ENCODE data around the gene PHF19.

PHF19 gene

DNA sequence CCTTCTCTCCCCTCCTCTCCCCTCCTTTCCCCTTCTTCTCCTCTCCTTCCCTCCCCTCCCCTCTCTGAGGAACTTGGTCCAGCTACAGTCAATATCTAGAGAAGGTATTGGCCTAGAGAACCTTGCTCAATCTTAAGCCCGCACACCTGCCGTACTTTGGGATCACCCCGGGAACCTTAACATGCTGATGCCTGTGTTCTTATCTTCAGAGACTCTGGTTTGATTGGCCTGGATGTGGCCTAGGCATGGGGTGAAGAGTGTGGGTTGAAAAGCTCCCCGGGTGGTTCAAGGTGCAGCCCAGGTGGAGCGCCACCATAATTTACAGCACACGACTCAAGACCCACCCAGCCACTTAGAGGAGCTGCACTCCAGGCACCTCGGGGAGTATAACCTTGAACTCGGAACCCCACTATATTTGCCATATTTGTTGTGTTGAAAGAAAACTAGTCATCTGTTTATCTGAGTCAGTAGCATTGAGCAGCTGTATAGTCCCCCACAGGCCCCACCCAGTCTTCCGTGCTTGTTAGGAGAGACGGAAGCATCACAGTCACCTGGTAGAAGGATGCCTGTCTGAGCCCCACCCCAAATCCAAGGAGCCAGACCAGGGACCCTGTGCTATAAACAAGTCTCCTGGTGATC, 14.4 kb upstream of the PHF19 start:
- no peak for DNase-seq

DNA sequence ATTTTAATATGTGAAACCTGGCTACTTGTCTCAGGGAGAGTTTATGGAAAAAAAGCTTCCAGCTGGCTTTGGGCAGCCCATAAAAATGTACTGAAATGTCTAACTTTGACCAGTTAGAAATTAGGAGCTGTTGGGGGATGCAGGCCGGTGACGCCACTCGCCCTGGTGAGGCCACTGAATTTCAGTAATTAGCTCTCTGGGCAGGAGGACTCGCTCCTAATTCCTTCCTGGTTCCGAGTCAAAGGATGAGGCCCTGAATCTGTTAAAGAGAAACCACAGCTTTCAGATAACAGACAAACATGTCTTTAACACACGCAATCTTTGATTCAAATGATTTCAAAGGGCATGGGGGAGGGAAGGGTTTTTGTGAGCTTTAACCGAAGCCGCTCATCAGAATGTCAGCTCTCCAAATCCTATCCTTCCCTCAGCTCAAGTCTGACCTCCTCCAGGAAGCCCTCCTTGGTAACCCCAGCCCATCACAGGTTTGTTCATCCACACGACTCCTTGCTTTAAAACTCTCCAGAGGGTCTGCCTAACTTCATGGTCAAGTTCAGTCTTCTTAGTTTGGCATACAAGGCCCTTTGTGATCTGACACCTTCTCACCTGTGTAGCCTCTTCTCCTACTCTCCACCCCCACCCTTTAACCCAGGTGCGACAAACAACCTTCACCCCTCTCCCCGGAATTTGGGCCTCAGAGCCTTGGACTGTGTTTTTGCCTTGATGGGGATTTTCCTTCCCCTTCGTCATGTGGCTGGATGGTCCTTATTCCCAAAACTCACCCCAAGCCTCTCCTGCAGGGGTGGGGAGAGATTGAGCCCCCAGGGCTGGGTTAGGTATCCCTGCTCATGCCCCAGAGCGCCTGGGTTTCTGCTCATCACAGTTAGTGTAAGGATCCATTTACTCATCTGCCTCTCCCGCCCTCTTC, 13.6 kb upstream of the PHF19 start:
- no peak for DNase-seq

DNA sequence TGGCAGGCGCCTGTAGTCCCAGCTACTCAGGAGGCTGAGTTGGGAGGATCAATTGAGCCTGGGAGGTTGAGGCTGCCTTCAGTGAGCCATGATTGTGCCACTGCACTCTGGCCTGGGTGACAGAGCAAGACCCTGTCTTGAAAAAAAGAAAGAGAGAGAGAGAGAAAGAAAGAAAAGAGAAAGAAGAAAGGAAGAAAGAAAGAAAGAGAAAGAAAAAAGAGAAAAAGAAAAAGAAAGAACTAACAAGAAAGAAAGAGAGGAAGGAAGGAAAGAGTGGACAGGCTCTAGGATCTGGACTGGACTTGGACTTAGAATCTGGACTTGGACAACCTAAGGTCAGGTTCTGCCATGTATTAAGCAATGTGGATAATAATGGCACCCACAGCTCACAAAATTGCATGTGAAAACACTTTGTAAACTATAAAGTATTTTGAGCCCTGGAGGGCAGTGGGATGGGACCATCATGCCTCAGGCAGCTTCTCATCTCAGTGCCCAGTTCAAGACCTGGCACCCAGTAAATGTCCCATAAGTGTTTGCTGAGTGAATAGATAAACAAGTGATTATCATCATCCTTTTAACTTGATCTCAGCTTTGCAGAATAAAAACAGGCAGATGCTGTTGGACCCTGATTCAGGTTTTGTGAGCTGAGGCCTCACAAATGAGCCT, 12.8 kb upstream of the PHF19 start:
- DNase-seq = no peak

DNA sequence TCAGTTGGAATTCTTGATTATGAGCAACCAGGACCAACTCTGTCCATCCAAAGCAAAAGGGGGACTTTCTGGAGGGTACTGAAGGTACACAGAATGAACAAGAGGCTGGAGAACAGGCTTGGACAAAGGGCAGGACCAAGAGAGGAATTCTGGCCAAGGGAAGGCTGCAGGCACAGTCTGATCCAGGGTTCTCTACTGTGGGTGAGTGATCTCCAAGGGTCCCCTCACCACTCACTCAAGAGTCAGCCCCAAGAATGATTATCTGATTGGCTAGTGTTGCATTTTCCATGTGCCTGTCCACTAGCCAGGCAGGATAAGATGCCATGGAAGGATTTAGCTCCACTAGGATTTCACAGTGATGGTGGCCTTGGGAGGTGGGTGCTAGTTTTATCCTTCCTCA, 11.6 kb upstream of the PHF19 start:
- DNase-seq = no peak

DNA sequence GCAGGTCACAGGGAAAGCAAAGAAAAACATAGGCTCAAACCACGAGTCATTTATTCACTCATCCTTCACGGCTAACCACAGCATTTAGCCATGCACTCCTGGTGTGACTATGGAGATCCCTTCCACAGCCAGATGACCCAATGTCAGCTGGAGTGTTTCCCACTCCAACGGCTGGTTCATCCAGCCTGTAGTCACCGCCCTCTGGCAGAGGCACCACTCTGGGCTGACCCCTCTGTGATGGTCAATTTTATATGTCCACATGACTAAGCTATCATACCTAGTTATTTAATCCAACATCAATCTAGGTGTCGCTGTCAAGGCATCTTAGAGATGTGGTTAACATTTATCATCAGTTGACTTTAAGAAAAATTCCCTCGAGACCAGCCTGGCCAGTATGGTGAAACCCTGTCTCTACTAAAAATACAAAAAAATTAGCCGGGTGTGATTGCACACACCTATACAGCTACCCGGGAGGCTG, 9.5 kb upstream of the PHF19 start:
- DNase-seq = no peak

DNA sequence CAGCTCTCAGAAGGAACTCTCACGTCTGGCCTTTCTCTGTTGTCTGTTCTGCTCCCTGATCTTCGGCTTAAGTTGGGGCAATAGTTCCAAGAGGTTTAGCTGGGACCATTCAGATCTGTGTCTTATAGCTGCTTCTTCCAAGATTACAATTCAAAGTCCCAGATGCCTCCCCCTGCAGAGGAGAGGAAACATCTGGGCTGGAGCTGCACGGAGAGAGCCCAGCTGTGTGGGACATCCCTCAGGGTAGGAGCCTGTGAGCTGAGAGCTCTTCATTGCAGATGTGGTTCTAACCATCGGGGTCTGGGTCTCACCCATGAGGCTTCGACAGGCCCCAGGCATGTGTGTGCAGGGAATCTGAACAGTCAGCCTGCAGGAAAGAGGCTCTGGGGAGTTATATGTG, 9.0 kb upstream of the PHF19 start:
- no peak for DNase-seq

DNA sequence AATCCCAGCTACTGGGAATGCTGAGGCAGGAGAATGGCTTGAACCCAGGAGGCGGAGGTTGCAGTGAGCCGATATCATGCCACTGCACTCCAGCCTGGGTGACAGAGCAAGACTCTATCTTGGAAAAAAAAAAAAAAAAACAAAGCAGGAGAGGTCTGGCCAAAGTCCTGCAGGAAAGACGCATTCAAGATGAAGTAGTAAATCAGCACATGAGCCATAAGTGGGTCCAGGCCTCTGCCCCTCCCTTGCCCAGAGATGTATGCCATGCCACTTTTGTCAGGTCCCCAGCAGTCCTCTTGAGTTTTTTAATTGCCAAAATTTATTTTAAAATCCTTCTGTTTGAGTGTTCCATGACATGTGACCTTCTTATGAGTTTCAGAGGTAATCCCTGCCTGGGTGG, 8.5 kb upstream of the PHF19 start:
- no peak for DNase-seq

DNA sequence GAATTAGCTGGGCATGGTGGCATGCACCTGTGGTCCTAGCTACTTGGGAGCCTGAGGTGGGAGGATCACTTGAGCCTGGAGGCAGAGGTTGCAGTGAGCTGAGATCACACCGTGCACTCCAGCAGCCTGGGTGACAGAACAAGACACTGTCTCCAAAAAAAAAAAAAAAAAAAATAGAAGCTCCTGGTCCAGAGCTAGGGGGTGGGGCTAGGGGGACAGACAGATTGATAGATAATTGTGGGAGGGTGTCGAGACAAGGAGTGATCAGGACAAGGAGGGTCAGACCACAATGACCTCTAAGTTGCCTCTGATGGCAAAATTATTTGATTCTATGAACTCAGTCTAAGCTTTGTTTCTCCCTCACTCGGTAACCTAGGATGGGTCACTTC, 6.6 kb upstream of the PHF19 start:
- no peak for DNase-seq

DNA sequence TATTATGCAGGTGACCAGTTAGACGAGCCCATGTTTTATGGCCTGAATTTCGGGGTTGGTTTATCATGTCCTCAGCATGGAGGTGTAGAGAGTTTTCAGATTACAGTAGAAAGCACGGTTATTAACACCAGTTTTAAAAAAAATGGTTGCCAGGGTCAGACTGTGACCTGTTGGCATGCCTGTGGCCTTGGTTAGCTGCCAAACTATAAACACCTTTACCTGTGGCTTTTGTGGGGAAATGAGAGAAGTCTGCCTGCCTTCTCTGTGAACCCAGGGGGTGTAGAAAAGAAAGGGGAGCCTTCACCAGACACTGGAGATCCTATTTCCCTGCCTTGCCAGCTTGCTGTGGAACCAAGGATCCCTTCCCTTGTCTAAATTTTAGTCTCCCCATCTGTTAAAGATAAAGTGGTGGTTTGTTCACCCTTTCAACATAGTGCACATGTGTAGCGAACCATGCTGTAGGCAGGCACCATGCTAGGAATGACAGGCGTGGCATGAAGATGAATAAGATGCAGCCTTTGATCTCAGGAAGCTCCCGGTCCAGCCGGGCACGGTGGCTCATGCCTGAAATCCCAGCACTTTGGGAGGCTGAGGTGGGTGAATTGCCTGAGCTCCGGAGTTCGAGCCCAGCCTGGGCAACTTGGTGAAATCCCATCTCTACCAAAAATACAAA, 6.1 kb upstream of the PHF19 start:
- no peak for DNase-seq

DNA sequence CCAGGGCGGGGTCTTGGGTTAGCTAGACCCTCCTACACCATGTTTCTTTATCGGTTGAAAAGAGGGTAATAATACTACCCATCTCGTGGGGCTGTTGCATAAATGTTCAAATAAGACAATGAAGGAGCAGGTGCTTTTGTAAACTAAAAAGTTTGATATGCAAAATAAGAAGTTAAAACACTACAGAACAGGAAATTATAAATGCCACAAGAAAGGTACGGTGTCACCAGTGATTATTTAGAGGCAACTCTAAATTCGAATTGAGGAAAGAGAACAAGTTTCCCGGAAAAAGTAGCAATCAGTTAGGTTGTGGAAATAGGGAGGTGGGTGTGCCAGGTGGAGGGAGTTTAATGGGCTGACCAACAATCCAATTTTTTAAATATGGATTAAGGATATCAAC, 2.5 kb upstream of the PHF19 start:
- no peak for DNase-seq

DNA sequence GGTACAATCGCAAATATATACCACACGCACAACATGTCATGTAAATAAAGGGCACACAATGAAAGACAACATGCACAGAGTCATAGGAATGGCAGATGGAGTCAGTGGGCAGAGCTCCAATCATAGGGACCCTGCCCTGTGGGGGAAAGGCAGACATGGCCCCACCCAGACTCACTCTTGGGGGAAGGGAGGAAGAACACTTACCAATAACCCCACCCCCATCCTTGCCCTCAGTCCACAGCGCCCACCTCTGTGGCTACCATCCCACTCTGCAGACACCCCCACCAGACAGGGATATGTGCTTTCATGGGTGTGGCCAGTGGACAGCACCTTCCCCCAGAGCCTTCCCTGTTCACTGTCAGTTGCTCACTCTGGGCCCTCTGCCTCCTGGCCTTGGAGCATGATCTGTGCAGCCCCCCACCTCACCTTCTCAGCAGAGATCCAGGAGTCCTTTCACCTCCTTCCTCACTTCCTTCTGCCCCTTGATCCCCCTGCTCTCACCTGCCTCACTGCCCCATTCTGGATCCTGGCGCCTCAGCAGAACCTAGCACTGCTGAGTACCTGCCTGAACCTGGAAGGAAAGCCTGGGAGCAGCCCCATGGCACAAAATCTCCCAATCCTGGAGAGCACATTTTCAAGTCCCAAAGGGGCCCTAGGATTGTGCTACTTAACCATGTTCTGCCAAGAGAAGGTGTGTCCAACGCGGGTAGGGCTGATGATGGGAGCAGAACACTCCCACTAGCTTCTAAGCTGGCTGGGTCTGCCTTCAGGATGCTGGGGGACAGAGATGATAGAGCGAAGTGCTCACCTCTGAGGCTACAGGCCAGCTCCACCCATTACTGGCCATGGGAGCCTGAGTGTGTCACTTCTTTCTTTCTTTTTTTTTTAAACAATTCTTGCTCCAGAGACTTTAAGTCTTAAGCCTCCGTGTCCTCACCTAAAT, 1.5 kb upstream of the PHF19 start:
- DNase-seq = no peak

DNA sequence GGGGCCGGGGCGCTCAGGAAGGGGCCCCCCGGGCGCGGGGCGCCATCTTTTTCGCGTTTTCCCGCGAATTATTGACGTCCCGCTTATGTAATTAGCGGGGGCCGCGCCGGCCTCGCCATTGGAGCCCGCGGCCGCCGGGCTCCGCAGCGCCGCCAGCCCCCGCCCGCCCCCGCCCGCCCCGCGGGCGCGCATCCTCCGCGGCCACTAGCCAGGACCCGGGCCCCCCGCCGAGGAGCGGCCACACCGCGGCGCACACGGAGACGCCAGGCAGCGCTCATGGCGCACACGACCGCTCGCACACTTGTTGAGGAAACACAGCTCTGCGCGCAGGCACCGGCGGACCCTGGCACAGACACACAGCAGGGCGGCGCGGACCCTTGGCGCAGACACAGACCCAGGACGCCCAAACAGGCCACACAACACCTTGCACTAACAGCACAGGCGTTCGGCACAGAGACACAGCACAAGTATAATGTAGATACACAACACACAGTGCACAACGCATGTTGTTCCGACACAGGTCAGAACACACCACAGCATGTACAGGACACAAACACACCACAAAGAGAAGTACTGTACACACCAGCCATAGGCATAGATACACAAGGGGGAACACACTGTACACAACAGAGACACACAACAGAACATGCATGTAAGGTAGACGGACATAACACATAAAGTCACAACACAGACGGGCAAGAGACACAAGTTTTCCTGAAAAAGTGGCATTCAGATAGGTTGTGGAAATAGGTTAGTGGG, 467 bp upstream of the PHF19 start:
- peak in 1 of 2 experiments; percentile 34 for DNase-seq

DNA sequence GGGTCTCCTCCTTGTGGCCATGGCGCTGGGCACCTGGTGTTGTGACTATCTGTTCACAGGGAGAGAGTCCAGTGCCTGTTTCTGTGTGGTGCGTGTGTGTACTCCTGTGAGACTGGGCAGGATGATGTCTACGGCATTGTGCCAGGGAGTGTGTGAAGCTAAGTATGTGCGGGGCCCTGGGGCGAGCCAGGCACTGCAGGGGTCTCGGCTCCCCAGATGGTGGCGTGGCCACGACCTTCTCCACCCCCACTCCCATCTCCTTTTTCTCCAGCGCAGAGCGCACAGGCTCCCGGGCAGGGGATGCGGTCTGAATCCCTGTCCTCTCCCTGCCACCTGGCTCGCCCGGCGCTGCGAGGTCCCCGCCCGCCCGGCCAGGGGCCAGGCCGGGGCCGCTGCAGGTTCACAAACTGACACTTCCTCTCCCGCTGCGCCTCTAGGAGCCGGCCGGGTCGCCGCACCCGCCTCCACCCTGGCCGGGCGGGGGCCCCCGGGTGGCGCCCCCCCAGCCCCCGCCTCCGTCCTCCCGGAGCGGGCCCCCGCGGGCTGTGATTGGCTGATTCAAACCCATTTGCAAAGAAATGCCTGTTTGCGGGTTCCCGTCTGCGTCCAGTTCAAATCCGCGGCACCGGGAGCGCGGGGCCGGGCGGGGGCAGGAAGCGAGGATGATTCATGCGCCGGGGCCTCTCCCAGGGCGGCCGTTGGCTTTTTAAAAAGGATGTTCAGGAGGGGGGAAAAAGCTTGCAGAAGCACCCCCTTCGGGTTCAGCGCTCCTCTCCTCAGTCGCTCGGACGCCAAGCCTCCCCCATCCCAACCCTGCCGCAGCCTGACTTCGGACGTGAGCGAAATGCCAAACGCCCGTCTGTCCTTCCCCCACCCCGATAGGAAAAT, 790 bp downstream of the PHF19 start:
- DNase-seq = peak in 1 of 2 experiments; percentile 60

DNA sequence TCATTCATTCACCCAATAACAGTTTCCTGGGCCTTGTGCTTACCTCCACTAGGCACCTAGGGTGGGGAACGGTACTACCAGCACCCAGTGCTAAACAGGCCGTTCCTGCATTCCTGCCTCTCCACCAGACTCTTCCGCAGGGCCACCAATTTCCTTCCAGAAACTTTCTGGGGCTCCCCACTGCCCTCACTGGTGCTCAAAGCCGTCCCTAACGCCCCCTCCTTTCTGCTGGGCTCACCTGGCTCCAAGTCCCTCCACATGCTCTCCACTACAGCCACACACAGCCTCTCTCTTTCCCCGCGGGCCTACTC, 1.4 kb downstream of the PHF19 start:
- DNase-seq = no peak

DNA sequence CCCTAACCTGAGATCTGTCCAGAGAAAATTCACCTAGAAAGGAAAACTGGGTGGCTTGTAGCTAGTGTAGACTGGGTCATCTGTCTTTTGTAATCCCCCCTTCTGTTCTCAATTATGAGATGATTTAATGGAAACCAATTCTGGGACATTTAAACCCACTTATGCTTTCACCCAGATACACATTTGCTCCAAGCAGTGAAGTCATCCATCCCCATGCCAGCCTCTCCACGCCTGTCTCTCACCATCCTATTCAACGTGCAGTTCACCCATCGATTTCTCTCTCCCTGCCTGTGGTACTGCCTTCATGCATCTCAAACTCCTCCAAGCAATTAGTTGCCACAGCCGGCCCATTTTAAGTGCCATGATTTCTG, 1.8 kb downstream of the PHF19 start:
- no peak for DNase-seq

DNA sequence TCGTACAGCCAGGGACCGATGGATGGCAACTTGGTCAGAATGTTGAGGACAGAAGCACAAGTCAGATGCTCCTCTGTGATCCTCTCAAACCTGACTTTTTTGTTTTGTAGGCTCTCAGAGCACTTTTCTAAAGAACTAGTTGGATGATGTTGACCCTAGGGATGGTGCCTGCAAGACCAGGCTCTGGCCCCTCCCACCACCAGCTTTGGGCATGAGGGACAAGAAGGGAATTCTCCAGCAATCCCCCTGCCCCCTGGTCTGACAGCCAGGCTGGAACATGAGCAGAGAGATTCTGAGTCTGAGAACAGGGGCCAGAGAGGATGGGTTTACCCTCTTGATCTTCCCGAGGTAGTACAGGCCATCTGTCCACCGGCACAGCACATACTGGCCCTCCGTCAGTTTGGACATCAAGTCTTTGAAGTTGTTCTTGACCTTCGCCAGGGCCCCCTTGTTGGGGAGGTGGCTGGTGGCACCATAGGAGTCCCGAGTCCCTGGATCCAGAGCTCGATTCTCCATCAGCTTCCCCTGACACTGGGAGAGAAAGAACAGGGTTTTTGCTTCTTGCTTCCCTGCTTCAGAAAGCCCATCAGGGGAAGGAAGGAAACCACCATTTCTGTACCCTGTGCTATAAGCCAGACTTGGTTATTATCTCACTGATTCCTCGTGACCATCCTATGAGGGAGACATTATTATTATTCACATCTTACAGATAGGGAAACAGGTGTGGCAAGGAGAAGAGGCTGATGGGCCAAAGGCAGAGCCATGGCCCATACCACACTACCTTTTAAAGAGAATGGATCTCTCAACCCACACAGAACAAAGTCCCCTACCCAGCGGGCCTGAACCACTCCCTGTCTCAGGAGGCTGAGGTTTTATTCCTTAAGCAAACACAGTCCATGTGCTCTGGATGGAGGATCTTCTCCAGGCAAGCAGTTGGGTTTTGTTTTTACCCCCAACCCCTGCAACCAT, 2.5 kb downstream of the PHF19 start:
- DNase-seq = no peak

DNA sequence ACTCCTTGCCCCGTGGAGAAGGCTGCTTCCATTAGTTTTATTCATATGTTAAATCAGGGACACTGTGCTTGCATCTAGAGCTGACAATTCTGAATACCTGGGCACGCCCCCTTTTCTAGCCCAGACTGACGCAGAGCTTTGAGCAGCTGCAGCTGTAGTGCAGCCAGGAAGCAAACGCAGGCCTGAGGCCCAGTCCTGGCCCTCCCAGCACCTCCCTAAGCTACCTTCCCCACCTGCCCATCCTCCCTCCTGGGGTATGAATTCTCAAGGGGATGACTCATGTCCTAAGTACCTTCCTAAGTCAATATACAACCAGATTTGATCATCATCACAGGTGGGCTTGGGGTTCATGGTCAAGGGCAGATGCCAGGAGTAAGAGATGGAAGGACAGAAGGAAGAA, 3.5 kb downstream of the PHF19 start:
- DNase-seq = no peak

DNA sequence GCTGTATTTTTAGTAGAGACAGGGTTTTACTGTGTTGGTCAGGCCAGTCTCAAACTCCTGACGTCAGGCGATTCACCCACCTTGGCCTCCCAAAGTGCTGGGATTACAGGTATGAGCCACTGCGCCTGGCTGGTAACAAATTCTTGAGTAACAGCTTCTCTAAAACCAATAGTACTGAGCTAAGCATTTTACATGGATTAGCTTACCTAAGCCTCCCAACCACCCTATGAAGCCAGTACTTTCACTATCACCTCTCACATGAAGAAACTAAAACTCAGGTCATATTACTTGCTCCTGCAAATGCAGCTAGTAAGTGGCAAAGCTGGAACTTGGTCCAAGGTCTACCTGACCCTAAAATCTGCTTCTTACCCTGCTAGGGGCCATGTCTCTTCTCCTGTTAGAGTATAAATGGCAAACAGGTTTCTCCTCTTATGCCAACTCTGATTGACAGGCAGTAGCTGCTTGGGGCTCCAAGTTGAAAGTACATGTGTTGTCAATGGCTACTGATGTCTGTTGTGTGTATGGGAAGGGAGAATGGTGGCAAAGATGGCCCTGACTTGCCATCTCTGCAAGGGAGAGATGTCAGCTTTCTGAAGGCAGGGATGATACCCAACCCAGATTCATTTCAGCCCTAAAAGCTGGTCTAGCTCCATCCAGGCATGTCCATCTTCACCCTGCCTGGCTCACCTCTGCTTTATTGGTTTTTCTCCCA, 4.0 kb downstream of the PHF19 start:
- DNase-seq = no peak

DNA sequence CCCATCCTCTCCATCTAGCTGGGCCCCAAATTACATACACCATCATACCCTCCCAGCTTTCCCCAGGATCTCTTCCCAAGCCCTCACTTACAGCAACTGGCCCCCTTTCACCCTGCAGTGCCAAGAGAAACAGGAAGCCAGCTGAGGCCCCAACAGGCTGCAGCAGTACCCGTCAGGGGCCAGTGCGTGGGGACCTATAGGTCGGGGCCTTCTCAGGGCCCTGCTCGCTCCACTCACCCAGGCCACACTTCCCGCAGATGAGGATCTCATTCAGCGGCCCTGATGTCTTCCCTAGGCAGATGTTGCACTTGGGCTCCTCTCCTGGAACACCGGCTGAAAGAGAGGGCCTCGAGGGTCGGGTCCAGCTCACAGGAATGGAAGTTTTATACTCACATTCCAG, 6.8 kb downstream of the PHF19 start:
- DNase-seq = no peak
